GM03348 (cell line): ENCODE measurements around the gene NR1I2.

ENCODE experiments used
- DNase-seq: peaks from one replicate; pipeline ENCODE4 v3.0.0; 2012; ENCODE audit warnings: low spot score

The NR1I2 gene

DNA sequence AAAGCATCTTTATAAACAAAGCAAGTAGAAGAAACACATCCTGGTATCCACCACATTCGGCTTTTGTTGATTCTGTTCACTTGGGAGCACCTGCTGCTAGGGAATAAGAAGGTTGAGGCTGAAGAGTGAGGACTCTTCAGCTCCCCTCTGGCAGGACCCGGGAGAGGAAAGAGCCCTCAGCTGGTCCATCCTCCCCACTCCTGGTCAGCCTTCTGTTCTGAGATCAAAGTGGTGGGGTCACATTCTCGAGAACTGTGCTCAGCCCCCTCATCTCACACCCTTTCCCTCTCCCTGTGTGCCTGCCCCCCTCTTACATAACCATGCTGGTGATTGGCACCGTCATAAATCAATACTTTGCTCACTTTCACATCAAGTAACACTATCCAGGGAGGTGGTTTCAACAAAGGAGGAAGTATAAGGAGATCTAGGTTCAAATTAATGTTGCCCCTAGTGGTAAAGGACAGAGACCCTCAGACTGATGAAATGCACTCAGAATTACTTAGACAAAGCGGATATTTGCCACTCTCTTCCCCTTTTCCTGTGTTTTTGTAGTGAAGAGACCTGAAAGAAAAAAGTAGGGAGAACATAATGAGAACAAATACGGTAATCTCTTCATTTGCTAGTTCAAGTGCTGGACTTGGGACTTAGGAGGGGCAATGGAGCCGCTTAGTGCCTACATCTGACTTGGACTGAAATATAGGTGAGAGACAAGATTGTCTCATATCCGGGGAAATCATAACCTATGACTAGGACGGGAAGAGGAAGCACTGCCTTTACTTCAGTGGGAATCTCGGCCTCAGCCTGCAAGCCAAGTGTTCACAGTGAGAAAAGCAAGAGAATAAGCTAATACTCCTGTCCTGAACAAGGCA lies at the start of gene NR1I2:
TSS of gene NR1I2 (plus strand) at position 772 of the 869 bp plus-strand sequence.
- DNase-seq, result no peak

DNA sequence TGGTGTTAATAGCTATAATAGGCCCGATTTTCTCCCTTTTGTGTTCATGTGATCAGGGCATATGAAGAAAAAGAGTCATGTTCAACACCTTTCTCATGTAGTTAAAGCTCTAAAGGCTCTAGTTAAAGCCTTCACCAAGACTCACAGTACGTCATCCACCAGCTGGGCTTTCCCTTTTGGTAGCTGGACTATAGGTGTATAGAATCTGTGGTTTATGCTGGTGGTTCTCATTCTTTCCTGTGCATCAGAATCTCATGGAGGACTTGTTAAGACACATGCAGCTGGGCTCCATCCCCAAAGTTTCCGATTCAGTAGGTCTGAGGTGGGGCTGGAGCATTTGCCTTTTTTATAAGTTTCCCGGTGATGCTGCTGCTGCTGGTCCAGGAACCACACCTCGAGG lies 48.1 kb upstream of the NR1I2 start:
- DNase-seq, result no peak

DNA sequence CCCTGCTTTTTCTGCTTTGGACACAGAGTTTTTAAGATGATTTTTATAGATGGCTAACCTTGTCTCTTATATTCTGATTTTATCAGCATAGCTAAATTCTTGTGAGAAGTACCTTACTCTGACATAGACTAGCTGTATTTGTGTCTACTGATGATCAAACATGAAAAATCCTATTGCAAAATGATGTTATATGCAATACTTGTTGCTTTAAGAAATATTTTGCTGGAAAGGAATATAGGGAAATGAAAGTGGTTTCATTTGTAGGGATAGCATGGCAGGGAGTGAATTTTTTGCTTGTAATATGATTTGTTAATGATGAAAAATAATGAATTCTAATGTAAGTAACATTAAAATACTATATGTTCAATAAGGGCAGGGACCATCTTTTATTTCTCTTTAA lies 43.2 kb upstream of the NR1I2 start:
- DNase-seq, result no peak

DNA sequence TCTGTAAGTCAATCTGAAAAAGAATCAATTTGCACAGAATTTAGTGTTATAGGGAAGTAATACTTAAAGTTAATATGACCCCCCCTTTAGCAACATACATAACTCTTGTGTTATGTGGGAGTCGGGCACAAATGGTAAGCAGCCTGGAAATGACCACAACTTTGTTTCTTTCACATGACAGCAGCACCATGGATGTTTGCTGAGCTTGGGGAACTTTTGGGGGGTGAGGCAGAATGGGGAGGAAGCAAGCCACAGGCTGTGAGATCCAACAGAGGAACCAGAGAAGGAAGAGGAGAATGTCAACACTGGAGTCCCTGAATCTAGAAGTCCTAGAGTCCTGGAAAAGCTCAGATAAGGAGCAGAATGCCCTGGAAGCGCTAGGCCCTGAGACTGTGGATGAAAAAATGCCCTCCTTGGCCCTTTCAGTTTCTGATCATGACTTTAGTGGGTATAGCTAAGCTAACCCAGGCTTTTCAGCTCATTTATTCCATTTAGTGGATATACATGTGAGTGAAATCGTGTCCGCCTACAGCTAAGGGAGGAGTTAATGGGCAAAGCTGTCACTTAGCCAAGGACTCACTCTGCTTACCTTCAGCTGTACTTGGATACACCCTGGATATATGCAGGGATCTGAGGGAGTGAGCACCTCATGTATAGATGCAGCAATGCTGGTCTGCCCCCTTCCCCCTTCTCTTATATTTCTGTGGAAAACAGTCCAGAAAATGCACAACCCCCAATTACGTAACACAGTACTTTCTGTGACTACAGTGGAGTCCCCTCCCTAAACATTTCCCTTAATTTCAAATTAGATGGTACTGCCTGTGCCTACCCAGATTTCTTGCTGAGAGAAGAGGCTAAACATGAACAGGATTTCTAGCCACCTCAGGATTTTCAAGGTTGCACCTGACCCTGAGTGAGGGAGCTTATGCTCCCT lies 40.0 kb upstream of the NR1I2 start:
- no peak for DNase-seq

DNA sequence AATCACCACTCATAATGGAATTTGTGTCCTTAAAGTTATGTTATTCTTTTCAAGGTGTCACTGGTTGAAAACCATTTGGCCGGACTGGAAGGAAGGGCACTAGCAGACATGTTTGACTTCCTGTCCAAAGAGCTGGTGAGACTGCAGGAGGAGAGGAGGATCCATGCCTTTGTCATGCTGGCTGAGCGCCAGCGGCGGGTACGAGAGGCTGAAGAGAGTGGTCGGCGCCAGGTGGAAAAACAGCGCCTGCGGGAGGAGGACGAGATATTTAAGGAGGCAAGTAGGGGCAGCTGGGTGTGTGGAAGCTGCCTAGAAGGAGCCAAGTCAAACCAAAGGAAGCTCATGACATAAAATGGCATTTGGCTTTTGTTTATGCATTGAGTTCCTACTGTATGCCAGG lies 38.0 kb upstream of the NR1I2 start:
- no peak for DNase-seq

DNA sequence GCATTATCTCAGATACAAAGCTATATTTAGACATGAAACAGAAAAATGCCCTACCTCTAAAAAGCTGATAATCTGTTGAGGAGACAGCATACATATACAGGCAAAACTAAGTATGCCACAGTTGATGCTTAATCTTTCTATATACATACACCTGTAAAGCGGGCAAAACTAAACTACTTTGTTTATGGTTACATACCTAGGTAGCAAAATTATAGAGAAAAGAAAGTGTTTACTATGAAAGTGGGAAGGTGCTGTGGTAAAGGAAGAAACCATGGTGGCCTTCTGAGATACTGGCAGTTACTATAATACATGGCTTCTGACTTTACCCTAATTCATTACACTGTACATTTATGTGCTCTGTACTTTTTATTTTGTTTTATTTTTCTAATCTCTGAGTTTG lies 36.0 kb upstream of the NR1I2 start:
- no peak for DNase-seq

DNA sequence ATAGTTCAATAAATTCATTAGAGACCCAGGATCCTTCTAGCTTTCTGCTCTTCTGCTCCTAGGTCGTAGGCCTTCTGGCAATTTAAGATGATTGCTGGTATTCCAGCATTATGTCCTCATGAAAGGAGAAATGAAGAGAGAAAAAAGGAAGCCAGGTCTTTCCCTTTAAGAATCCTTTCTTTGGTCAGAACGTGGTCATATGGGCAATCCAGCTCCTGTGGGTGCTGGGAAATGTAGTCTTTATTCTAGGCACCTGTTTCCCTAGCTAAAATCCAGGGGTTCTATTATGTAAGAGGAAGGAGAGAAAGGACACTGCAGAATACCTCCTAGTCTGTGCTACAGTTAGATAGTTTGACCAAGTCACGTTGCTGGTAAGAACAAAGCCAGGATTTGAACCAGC lies 35.5 kb upstream of the NR1I2 start:
- DNase-seq, result no peak

DNA sequence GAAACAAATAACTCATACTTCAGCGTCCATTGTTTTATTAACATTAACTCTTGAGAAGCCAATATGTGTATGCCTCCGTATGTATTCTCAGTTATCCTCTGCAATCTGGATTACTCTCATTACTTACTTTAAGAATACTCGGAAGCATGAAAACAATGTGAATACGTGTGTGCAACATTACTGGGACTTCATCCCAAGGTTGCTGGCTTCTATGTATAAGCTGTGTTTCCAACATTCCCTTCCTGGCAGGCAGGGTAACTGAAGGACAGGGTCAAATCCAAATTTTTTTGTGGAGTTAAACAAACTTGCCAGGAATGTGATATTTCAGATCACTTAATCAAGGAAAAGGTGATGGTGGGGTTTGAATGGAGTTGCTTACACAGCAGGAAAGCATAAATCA lies 34.5 kb upstream of the NR1I2 start:
- DNase-seq, result no peak

DNA sequence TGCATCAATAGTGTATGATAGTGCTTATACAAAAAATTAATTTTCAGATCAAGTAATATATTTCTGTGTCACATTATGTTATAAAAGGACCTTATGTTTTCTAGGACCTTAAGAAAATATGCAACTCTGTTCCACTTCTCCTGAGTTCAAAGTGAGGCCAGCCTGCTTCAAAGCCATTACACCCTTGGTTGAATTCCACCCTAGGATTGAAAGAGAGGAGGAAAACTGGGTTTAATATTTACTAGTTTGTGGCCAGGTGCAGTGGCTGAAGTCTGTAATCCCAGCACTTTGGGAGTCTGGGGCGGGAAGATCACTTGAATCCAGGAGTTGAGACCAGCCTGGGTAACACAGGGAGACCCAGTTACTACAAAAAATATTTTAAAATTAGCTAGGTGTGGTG lies 32.9 kb upstream of the NR1I2 start:
- DNase-seq, result no peak

DNA sequence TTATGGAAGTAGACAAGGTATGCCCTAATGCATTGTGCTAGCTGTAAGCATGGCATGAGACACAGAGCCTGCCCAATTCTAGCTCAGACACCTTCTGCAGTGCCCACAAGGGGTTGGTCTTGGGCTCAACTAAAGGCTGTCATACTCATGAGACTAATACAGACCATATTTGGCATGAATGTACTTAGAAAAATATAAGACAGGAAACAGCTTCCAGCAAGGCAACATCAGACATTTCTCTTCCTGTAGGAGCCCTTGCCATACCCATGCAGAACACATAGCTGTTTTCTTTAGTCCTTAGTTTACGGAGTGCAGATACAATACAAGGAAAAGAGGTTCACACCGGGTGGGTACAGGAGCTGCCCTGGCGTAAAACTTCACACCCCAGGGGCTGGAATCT lies 30.5 kb upstream of the NR1I2 start:
- no peak for DNase-seq

DNA sequence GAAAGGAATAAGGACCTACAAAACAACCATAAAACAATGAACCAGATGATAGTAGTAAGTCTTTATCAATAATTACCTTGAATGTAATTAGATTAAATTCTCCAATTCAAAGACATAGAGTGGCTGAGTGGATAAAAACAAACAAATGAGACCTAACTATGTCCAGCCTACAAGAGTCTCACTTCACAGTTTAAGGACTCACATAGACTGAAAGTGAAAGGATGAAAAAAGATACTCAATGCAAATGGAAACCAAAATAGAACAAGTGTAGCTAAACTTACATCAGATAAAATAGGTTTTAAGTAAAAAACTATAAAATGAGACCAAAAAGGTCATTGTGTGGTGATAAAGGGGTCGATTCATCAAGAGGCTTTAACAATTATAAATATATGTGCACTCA lies 21.9 kb upstream of the NR1I2 start:
- DNase-seq, result no peak

DNA sequence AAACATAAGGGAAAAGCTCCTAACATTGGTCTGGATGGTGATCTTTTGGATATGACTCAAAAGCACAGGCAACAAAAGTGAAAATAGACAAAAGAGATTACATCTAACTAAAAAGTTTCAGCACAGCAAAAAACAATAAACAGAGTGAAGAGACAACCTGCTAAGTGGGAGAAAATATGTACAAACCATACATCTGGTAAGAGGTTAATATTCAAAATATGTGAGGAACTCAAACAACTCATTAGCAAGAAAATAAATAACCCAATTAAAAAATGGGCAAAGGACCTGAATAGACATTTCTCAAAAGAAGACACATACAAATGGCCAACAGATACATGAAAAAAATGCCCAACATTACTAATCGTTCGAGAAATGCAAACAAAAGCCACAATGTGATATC lies 19.0 kb upstream of the NR1I2 start:
- DNase-seq, result no peak

DNA sequence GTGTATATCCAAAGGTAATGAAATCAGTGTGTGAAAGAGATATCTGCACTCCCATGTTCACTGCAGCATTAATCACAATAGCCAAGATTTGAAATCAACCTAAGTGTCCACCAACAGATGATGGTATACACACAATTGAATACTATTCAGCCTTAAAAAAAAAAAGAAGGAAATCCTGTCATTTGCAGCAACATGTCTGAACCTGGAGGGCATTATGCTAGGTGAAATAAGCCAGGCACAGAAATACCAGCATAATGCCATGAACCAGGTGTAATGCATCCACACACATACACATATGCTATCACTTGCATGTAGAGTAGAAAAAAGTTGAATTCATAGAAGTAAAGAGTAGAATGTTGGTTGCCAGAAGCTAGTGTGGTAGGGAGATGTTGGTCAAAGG lies 18.4 kb upstream of the NR1I2 start:
- DNase-seq, result no peak

DNA sequence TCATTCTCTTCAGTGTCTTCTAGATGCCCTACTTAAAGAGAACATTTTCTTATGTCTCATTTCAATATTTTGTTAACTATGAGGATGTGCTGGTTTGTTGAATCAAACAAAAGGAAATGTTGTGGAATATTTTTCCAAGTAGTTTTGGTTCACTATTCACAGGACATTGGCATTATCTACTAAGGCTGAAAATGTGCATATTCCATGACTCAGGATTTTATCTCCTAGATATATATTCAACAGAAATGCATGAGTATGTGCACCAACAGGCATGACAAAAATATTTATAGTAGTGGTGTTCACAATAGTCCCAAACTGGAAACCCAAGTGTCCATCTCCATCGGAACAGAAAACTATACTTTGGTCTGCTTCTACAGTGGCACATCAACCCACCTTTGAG lies 16.7 kb upstream of the NR1I2 start:
- no peak for DNase-seq

DNA sequence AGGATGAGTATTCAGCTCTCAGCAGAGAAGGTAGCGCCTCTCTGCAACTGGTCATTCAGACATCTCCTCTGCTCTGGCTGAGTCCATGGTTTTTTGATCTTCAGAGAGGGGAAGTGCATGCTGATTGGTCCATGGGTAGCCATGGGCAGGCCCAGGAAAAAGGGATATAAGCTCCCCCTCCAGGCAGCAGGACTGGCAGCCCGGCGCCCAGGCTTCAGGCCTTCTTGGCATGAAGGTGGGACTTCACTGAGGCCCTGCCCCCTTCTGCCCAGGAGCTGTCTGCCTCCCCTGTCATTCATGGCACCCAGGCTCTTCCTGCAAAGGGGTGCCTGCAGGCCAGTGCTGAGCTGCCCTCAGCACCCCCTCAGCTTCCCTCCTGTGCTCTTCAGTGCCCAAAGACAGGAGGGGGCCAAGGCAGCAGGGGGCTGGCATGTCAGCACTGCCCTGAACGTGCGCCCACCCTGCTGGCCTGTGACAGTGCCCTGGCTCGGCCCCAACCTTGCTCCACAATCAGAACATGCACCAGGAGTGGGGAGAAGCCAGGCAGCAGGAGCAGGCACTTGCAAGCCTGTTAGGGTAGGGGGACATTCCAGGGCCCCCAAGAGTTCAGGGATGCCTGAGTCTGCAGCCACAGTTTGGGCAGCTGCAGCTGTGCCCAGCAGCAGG lies 13.8 kb upstream of the NR1I2 start:
- DNase-seq, result no peak

DNA sequence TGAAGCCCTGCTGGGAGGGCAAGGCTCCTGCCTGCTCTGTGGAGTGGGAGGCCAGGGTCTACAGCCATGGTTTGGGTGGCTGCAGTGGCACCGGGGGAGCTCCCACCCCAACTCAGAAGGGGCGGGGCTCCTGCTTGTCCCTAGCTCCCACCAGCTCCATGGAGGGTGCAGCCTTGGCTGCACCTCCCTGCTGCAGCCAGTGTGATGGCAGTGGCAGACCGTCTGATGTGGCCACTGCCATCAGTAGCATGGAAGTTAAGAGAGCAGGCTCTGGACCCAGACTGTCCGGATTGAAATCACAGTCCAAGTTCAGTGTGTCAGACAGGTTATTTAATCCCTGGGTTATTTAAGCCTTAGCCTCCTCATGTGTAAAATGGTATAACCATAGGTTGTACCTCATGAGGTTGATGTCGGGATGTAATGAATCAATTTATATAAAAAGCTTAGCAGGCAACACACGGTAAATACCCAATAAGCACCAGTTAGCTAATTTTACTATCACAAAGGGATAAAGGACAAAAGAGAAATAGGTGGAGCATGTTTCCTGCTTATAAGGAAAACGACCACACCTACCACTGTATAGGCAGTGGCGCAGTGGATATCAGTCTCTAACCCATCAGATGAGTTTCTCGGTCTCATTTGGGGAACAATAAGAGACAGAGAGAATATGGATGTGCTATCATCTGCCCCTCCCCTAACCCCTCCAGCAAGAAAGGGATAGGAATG lies 13.1 kb upstream of the NR1I2 start:
- DNase-seq, result no peak

DNA sequence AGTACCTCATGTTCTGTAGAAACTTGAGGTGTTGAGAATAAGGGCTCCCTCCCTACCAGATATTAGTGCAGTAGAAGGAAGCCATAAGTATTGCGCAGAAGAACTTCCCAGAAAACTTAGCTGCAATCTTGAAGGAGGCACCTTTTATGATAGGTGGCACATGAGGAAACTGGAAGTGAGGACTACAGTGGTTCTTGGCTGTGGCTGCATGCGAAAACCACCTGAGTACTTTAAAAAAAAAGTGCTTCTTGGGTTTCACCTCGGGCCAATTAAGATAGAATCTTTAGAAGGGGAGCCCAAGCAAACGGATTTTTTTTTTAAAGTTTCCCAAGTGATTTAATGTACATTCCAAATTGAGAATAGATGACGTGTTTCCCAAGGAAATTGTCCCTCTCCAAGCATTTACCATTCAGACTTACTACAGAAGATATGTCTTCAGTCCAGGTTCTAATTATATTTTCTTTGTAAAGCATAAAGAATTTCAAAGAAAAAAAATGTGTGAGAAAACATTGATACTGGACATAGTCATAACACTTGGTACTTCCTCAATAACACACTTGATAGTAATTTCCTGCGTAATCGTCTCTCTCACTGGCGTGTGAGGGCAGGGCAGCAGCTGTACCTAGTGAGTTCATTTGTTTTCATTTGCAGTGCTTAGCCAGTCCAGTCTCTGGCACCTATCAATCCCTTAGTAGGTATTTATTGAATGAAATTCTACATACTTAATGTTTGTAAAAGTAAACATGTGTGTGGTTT lies 12.3 kb upstream of the NR1I2 start:
- DNase-seq, result no peak

DNA sequence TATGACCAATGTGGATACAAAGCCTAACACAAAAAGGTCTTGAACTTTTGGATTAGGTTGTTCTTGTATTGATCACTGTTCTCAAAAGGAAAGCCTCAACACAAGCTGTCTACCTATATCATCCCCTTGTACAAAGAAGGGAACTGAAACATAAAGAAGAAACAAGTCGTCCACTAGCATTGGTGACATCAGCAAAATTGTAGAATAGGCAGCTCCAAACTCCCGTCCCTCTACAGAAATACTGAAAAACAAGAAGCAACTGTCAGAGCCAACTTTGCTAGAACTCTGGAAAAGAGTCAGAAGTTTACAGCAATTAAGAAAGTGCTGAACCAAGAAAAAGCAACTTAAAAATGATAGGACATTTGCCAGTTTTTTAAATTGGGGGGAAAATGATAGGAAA lies 7.5 kb upstream of the NR1I2 start:
- no peak for DNase-seq

DNA sequence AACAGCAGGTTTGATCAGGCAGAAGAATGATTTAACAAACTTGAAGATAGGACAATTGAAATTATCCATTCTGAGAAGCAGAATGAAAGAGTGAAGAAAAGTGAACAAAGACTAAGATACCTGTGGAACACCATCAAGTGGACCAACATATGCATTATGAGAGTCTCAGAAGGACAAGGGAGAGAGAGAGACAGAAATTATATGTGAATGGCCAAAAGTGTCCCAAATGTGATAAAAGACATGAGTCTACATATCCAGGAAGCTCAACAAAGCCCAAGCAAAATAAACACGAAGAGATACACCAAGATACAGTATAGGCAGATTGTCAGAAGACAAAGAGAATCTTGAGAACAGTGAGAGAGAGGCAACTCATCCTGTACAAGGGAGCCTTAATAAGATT lies 5.6 kb upstream of the NR1I2 start:
- DNase-seq, result no peak

DNA sequence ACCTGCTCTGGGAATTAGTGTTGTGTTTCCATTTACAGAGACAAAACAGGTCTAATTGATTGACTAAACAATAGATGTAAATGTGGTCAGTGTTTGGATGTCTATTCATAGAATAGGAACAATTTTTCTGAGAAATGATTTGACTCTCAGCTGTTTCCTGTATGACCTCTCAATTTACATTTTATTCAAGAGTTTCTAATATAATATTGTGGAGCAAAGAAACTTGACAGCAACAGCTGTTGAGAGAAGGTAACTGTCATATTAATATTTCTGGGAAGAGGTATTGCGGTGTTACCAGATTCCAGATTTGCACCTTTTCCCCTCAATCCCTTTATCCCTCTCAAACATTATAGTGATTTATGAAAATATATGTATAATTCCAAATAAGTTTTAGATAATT lies 3.7 kb upstream of the NR1I2 start:
- DNase-seq, result no peak

DNA sequence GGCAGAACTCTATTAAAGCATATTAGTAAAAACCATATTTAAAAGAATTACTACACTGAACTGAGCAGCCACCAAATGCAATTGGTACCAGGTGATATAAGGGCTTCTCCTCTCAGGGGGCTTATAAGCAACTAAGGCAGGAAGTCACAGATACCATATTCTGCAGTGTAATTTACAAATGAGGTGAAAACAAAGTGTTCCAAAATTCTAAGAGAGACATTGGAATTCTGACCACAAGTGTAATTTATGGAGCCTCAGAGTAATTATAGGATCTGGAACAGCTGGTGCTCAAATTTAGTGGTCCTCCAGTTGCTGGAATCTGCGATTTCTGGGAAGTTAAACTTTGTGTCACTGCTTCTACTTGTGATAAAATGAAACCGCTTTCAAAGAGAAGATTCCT lies 3.1 kb upstream of the NR1I2 start:
- DNase-seq, result no peak
